Measurements from ENCODE around the gene CRACR2A.

DNA sequence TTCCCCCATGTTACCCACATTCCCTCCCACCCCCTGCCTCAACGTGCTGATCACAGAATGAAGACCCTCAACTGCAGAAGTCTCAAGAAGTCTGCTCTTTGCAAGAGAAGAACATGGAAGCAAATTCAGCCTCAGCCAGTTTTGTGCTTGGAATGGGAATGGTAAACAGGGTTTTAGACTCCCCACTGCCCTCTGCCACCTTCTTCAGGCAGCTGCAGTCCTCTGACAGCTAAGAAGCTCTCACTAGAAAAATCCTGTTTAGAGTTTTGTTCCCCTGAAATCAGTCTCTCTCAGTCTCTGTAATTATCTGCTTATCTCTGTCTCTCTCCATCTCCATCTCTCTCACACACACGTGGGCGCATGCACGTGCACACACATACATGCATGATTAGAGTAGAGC lies 85.4 kb downstream of the CRACR2A start:
- TF ChIP-seq POLR2AphosphoS5 (IDR thresholded peaks at IDR 0.05) (no peak), POLR2A (IDR thresholded peaks at IDR 0.05) (no peak)
- TF ChIP-seq, protein P1, sequence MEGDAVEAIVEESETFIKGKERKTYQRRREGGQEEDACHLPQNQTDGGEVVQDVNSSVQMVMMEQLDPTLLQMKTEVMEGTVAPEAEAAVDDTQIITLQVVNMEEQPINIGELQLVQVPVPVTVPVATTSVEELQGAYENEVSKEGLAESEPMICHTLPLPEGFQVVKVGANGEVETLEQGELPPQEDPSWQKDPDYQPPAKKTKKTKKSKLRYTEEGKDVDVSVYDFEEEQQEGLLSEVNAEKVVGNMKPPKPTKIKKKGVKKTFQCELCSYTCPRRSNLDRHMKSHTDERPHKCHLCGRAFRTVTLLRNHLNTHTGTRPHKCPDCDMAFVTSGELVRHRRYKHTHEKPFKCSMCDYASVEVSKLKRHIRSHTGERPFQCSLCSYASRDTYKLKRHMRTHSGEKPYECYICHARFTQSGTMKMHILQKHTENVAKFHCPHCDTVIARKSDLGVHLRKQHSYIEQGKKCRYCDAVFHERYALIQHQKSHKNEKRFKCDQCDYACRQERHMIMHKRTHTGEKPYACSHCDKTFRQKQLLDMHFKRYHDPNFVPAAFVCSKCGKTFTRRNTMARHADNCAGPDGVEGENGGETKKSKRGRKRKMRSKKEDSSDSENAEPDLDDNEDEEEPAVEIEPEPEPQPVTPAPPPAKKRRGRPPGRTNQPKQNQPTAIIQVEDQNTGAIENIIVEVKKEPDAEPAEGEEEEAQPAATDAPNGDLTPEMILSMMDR (IDR thresholded peaks at IDR 0.05) = no peak

All from upper lobe of left lung (tissue), 4 donors.